ENCODE measurements around the gene BANP.

- TF ChIP-seq CTCF (IDR thresholded peaks at IDR 0.05; ENCODE audit: poor library complexity) (no peak), EZH2 (IDR thresholded peaks at IDR 0.05; ENCODE audit: borderline replicate concordance) (no peak)
Observed at GRCh38 chr16:88012360-88012759, 61.1 kb downstream of the BANP start.
